ENCODE measurements around the gene PAPLN. TPM values are rescaled to one million over a fixed set of nuclear protein-coding genes. Genes with fewer than 3 reads are reported as not detected.

PAPLN gene
- total and polyA plus RNA-seq, 2 of the 8 experiments (the other 6 are each of a cell fraction or from before 2014, with no cell fraction given), result 14.8 to 25.6 TPM

- no peak overlapping the region for H3K27ac ChIP-seq (ENCODE audit: low read depth, low read length)
- H3K18ac ChIP-seq (ENCODE audit: extremely low read depth, low read length), result no peak overlapping the region; the same call in 1 of the 2 replicates
- H4K8ac ChIP-seq (ENCODE audit: extremely low read depth, insufficient read depth, low read length), result no peak overlapping the region
- no peak overlapping the region for H3K4me2 ChIP-seq (ENCODE audit: insufficient read depth in 1 of 2, low read depth in 2 of 2, low read length in 2 of 2)
- H2BK20ac ChIP-seq (ENCODE audit: low read length), result no peak overlapping the region
- no peak overlapping the region for H2AK5ac ChIP-seq (ENCODE audit: low read depth, low read length)
- no peaks in the 10 kb centered on the region for H3K27me3 ChIP-seq (replicated peaks in 1 of 4; ENCODE audit: control insufficient read depth in 3 of 4, extremely low read depth in 1 of 4, insufficient read depth in 3 of 4, low read length in 3 of 4)
- H3K23me2 ChIP-seq (ENCODE audit: low read depth, low read length), result no peaks in the 10 kb centered on the region
- TF ChIP-seq BCL11A (IDR thresholded peaks at IDR 0.05; ENCODE audit: low read depth in 2 of 2, low read length in 2 of 2) (no peak), SRF (IDR thresholded peaks at IDR 0.05; ENCODE audit: low read depth, low read length) (no peak), POU5F1 (IDR thresholded peaks at IDR 0.05; ENCODE audit: low read depth, low read length) (no peak), RXRA (IDR thresholded peaks at IDR 0.05; ENCODE audit: insufficient read depth, low read depth, low read length) (no peak), RBBP5 (IDR thresholded peaks at IDR 0.05; ENCODE audit: borderline replicate concordance, low read depth, low read length) (no peak)
- H2AFZ ChIP-seq (ENCODE audit: low read length), result no peak overlapping the region
- no peak overlapping the region for H2BK12ac ChIP-seq (ENCODE audit: low read depth, low read length)
- H2BK120ac ChIP-seq (replicated peaks; ENCODE audit: low read depth, low read length), result no peak overlapping the region
- no peak overlapping the region for H4K5ac ChIP-seq (ENCODE audit: insufficient read length, low read depth, low read length)
- DNase-seq (ENCODE audit: low read depth in 1 of 2, low spot score in 2 of 2), result no peak
- H3K79me1 ChIP-seq (ENCODE audit: low read depth, low read length), result no peaks in the 10 kb centered on the region
- H3K56ac ChIP-seq (replicated peaks; ENCODE audit: insufficient read length, low read depth, low read length), result no peak overlapping the region
- no peaks in the 10 kb centered on the region for H4K20me1 ChIP-seq (replicated peaks in 1 of 2; ENCODE audit: control insufficient read depth in 1 of 2, insufficient read depth in 2 of 2, low read length in 2 of 2)
- no peak overlapping the region for H2BK5ac ChIP-seq (ENCODE audit: low read depth, low read length)
- POLR2A ChIA-PET (ENCODE audit: partially characterized antibody), result interaction anchor here (0.6 to 1.6 kb wide), 4 partner anchors 51 to 161 kb away, joined by 3 to 4 read pairs (median 3); no protein-coding TSS in a partner anchor
- H4K91ac ChIP-seq (replicated peaks; ENCODE audit: insufficient read length, low read length), result no peak overlapping the region
- no peaks in the 10 kb centered on the region for H3K9me3 ChIP-seq (ENCODE audit: insufficient read depth in 2 of 2, low read depth in 1 of 2, low read length in 1 of 2)
- no peaks in the 10 kb centered on the region for H3K79me2 ChIP-seq (ENCODE audit: control insufficient read depth in 1 of 2, insufficient read depth in 2 of 2, low read length in 2 of 2)
- no peak overlapping the region for H3K4ac ChIP-seq (replicated peaks; ENCODE audit: insufficient read length, low read depth, low read length)
- no peak overlapping the region for H3K9ac ChIP-seq (replicated peaks in 1 of 4; ENCODE audit: extremely low read depth in 1 of 4, low read depth in 3 of 4, low read length in 3 of 4)
- peaks cover 0 to 7% (median 5%) of the 10 kb centered on the region in 4 experiments; a peak in 3 of 8 replicates for H3K36me3 ChIP-seq (ENCODE audit: control insufficient read depth in 2 of 4, insufficient read depth in 4 of 4, low read length in 3 of 4)
- no peak for FAIRE-seq
- no peak overlapping the region for H3K14ac ChIP-seq (ENCODE audit: insufficient read length)
- WGBS, 2 experiments (ENCODE audit: extremely low coverage in 1 of 2, insufficient coverage in 1 of 2, insufficient read length in 1 of 2, insufficient replicate concordance in 2 of 2, low coverage in 1 of 2, low lambda C conversion rate in 2 of 2, missing lambda C conversion rate in 1 of 2), result 84% methylated on average over 3 of the region's 3 CpGs; no CpG with 5 or more reads in 1 of the 2 experiments
- H3K4me1 ChIP-seq (replicated peaks in 1 of 4; ENCODE audit: control insufficient read depth in 3 of 4, insufficient read depth in 4 of 4, low read length in 3 of 4), result peaks cover 3 to 32% (median 16%) of the 10 kb centered on the region in 4 experiments; a peak in 6 of 7 replicates
- CTCF ChIA-PET (ENCODE audit: partially characterized antibody), result interaction anchor here (0.5 to 3.5 kb wide), 4 partner anchors 58 to 826 kb away, joined by 3 to 13 read pairs (median 4); no protein-coding TSS in a partner anchor
- H3K23ac ChIP-seq (ENCODE audit: insufficient read length), result no peak overlapping the region
- no peak overlapping the region for H3K4me3 ChIP-seq (ENCODE audit: extremely low read depth in 1 of 4, insufficient read depth in 2 of 4, low read depth in 3 of 4, low read length in 4 of 4)
- H2BK15ac ChIP-seq (ENCODE audit: low read length), result no peak overlapping the region
Observed at GRCh38 chr14:73289308-73289707, 52.0 kb downstream of the PAPLN start.

Data from H1 (cell line).